HG03139 (cell line): ENCODE measurements around the gene GPC6.

ENCODE experiments used
- ATAC-seq: cut with Tn5 transposase; IDR thresholded peaks from one replicate; pipeline ENCODE4 v1.9.1; 2021; ENCODE audit not compliant: unreplicated experiment

Gene GPC6

GRCh38 chr13:93811071-93811737, 584.6 kb downstream of the GPC6 start:
- no peak for ATAC-seq

DNA sequence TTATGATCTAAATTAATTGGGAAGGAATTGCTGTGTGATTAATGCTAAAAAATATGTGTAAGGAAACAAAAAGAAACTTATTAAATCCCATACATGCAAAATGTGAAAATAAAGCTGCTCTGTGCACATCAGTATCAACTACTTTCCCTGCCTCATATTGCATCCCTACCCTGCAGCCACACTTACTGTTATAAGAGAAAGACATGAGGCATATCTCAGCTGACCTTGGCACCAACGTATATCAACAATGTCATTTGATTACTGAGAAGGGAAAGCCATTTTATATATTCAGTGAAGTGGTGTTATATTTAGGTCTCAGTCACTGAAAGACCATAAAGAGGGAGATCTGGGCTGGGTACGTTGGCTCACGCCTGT, 585.1 kb downstream of the GPC6 start:
- ATAC-seq = no peak

DNA sequence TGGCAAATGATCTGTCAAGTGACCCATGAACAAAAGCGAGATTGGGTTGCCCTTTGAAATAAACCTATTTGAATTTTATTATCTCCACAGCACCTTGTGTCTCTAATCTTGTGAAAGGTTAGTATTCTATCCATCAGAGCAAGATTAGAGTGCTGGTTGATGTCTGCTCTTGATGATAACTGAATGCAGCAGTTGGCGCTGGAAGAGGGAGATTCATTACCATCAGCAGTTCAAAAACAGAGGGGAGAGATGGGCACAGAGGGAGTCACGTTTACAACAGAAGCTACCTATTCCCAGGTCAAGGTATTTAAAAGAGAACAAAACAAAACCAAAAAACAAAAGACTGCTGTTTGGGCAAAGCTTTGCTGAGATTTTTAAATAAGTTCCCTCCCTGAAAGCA, 588.1 kb downstream of the GPC6 start:
- no peak for ATAC-seq

DNA sequence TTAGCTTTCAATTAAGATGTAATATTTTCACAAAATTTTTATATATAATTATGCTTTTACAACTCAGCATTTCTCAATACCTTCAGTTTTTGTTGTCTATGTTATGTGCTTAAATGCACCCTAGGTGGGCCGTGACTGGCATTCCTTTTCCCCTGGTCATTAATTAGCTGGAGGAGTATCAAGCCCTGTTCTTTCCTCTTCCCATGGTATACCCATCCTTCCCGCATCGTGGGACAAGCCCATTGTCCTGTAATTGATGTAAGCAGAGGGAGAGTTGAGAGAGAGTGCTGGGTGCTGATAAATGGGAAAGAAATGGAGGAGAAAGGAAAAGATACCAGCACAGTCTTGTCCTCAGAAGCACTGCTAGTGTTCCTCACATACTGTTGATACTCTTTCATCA, 591.7 kb downstream of the GPC6 start:
- no peak for ATAC-seq

DNA sequence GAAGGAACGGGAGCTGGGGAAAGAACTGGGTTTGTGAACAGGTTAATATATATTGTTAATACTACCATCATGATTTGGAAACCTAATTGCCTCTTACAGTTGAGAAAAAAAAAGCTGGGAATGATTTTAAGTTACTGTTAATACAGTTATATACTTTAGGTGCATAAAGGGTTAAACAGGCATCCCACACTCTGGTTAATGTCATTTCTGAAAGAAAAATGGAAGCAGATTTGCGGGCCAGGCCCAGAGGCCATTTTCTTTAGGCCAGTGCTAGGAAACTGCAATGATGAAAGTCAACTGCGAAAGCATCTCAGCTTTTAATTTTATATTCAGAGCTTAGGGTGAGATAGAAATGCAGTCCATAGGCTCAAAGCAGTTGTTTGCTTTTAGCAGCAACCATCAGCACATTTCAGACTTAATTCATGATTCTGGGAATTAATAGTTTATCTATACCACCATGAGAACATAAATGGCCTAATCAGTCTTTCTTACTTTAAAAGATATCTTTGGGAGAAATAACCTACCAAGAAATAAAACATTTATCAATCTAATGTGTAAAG, 592.8 kb downstream of the GPC6 start:
- ATAC-seq = no peak

DNA sequence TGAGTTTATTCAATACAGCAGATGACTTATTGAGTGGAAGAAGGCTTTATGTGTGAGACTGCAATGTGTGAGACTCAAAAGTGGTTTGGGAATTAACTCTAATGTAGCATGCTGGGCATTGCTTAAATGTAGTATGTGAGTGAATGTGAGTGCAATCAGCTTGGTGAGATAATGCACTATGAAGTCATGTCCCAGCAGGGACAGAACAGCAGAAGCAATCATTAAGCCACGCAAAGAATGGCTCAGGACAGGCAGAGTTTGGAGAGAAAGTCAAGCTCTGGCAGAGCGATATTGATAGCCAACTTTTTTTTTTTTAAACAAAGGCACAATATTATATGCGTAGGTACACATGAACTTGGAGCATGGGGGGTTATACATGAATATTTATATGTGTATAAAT, 597.7 kb downstream of the GPC6 start:
- ATAC-seq = no peak

GRCh38 chr13:93834051-93834450, 607.4 kb downstream of the GPC6 start:
- ATAC-seq = no peak

DNA sequence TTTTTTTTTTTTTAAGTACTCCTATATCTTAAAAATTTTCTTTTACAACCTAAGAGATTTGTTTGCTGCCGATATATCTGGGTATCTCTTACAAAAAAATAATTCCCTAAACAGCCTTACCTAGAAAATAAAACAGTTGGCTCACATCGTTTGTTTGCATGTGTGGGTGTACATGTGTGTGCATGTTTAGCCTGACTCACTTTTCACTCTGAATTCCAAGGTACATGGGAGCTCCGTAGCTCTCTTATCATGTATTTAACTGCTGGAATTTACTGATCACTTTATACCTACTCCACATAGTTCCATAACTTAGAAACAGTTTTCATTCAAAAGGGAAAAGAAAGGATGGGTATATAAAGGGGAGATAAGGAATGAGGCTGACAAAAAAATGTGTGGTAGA, 616.5 kb downstream of the GPC6 start:
- no peak for ATAC-seq

- no peak for ATAC-seq
Observed at GRCh38 chr13:93847162-93847561, 620.6 kb downstream of the GPC6 start.

- ATAC-seq = no peak
Observed at GRCh38 chr13:93848247-93848646, 621.6 kb downstream of the GPC6 start.

DNA sequence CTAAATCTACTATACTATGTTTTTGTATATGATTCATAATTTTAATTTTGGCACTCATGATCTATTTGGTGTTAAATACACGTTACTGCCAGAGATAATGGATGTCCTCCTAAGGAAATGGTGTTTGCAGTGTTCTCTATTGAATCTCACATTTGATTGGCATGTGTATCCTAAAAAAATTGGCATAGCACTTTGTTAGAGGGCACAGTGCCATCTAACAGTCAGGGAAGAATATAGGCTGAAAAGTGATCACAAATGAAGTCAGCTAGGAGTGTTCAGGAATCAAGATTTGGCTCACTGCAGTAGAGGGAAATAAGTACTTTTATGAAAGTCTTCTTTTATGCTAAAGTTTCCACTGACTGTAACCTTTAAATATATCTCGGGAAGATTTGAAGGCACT, 624.6 kb downstream of the GPC6 start:
- ATAC-seq = no peak

- no peak for ATAC-seq
Observed at GRCh38 chr13:93853912-93854311, 627.3 kb downstream of the GPC6 start.

DNA sequence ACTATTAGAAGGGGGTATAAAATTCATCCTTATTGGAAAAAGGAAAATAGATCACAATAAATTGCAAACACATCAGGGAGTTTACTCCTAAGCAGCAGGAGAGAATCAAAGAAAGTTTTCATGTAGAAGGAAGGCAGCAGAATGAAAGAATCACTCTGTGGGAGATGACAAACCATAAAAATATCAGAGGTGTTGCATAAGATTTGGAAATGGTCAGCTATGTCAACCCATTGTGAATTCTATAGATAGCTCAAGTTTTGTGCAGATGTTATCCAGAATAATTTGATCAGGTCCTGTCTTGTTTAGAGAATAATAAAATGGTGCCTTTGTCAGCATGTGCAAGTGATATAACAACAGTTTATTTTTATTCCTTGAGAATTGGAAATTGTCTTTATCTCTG, 630.5 kb downstream of the GPC6 start:
- ATAC-seq = no peak

DNA sequence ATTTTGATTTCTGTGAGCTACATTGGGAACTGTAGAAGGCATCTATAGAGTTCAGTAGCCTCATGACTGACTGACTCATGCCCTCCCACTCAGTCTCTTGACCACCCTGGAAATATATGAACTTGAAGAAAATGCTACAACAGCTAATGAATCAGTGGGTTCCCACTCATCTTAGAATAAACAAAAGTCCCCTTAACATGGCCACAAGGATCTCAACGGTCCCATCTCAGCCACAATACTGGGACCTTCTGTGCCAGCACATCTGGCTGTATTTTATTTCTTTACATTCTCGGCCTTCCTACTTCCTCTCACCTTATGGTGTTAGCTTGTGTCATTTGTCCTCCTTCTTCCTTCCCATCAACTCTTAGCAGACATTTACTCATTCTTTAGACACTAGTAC, 633.1 kb downstream of the GPC6 start:
- no peak for ATAC-seq

DNA sequence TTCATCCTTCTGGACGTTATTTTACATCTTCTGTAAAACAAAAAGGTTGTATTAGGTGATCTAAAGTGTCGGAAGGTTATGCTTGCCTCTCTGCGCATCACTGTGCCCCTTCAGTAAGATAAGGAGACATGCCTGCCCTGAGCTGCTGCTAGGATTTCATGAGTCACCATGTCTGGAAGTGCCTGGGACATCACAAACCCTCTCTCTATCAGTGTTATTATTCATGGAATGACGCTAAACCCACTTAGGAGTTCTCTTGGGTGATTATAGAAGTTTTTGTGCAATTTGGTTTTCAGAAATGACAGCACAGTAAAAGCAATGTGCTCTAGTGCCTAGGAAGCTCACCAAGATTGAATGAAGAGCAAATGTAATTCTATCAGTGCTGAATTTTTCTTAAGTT, 635.2 kb downstream of the GPC6 start:
- ATAC-seq = no peak

DNA sequence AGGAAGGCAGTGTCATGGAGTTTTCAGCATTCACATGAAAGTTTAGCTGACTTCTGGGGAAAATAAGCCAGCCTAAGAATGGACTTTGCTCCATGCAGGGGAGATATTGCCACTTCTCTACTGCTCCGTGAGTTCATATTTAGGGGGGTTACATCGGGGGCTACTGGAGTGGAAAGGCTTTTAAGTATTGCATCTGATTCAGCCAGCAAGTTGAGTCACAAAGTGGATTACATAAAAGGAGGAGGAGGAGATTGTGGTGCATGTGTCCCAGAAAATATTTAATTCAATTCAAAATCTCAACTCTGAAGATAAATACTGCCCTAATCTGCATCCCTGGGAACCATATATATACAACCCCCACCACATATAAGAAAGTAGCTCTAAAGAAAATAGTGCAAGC, 635.7 kb downstream of the GPC6 start:
- ATAC-seq = no peak

- no peak for ATAC-seq
Observed at GRCh38 chr13:93865235-93865634, 638.6 kb downstream of the GPC6 start.

- ATAC-seq = no peak
Observed at GRCh38 chr13:93867481-93867880, 640.9 kb downstream of the GPC6 start.

GRCh38 chr13:93872376-93872775, 645.8 kb downstream of the GPC6 start:
- no peak for ATAC-seq

DNA sequence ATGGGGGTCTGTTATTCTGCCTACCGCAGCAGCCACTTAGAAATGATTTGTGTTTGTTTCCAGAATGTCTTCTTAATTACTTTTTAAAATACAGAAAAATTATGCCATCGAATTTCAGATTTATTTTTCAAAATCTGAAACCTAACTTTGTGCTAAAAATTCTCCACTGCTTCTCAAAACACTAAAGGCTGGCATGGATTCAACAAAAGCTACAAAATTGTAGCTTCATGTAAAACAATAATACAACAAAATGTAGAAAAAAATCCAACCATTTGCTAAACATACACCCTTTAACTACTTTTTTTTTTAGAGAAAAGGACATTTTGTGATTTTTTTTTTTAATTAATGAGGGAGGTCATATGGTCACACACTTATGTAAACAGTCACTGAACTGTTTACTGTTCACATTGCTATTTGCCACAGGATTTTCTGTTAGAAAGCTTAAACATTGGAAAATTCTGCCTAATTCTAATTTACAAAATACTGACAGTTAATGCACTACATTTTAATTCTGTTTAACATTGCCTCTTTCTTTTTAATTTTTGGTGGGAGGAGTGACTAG, 646.3 kb downstream of the GPC6 start:
- ATAC-seq = no peak

GRCh38 chr13:93875547-93875946, 648.9 kb downstream of the GPC6 start:
- no peak for ATAC-seq

DNA sequence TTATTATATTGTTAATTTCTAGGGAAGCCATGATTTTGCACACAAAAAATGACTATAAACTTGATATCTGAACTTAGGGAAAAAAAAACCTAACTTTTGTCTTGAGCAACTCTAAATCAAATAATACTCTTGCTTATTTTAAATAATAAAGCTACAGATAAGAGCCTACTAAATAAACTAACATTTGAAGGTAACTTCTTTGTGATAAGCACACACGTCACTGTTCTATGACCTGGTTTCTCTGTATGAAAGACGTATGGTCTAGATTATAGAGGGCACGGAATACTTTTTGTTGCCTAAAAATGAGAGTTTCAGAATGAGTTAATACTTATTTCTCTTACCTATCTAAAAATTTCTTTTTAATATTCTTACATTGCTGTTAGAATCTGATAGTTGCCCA, 649.6 kb downstream of the GPC6 start:
- no peak for ATAC-seq

GRCh38 chr13:93878675-93879074, 652.1 kb downstream of the GPC6 start:
- ATAC-seq = no peak
